ENCODE data around the gene RIOK2.

The RIOK2 gene

DNA sequence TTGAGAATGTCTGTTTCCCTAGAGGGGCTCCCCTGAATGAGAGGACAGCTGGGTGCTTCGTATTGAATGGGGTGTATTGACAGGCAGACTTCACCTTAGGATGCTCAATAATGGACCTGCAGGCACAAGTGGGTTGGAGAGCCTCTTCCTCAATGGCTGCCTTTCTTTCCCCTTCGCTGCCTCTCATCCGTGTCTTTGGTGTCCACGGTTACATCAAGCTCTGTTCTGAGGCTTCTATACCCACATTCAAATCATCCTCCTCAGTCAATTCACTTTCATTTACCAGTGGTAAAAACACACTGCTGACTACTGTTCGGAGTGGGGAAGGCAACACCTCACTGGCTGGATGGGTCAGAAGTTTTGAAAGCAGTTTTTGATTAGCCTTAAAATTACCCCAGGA lies 61.2 kb downstream of the RIOK2 start:
- DNase-seq: no peak

DNA sequence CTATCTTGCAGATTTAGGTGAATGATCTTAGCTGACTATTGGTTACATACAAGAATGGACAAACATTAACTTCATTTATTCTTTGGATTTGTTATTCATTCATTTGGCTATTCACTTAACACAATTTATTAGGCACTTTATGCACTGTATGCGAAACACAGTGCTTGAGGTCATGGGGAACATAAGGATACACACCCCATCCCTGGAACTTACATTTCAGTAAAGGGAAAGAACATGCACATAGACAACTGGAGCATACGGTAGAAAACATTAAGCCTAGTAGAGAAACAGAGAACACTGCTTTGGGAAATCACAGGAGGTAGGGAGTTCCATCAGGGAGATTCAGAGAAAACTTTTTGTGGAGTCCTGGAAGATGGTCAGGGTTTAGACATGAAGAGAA lies 62.9 kb downstream of the RIOK2 start:
- no peak for DNase-seq

DNA sequence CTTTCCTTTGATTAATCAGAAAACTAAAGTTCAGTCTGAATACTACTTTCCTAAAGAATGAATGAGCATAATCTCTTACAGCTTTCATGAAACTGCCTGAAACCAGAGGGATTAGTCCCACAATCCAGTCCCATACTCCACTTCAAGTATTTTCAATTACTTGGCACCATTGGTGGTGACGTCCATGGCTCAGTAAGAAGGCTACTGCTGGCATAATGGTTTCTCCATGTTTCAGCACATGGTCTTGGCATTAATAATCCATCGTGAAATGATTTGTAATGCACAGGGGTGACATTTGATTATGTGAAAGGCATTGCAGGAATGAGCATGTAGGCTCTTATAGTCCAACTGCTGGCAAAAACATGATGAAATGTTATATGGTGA lies 64.0 kb downstream of the RIOK2 start:
- no peak for DNase-seq

GRCh38 chr5:97118261-97119006 lies 64.6 kb downstream of the RIOK2 start:
- no peak for DNase-seq

DNA sequence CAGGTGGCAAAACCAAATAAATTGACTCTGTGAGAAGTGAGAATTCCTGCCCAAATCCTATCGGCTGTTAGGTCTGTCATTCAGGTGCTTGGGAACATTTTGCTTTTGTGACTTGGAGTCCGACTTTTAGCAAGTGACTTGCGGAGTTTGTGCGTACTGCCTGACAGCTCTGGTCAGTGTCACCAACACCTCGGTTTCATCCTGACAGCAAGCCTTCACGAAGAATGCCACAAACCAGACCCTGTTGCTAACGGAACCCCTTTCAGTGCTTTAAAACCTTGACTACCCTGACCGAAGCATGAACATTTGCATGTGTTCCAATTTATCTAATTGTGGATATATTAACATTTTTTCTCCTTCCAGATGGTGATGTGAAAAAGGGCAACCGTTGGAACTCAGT lies 67.1 kb downstream of the RIOK2 start:
- DNase-seq: no peak

DNA sequence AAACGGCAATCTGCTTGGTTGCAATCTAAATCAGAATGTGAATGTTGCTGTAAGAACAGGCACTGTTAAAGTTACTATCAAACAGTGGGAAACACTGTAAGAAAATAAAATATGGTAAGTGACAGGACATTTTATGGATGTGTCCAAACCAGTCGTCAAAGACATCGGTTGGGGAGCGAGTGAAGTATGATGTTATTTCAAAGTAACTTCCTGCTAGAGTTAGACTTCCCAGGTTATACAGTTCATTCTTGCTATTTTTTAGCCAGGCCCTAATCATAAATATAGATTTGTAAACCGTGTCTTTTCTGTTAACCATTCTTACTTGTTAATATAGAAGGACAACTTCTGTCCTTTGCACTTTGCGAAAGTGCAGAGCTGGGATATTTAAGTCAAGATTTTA lies 70.8 kb downstream of the RIOK2 start:
- DNase-seq: no peak

DNA sequence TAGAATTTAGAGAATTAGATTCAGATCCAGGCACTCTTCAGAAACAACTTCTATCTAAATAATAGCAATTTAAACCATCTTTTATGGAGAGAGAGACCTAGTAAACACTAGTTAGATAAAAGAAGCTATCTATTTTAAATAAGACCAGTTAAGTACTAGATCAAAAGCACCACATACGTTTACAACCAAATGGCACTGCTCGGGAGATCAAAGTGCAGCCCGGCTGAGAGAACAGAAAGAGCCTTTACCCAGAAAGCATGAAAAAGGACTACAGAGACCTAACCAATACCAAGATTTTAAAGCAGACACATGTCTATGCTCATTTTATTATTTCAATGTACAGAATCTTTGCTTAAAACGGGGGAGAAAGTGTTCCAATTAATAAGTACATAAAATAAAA lies 71.4 kb downstream of the RIOK2 start:
- no peak for DNase-seq

DNA sequence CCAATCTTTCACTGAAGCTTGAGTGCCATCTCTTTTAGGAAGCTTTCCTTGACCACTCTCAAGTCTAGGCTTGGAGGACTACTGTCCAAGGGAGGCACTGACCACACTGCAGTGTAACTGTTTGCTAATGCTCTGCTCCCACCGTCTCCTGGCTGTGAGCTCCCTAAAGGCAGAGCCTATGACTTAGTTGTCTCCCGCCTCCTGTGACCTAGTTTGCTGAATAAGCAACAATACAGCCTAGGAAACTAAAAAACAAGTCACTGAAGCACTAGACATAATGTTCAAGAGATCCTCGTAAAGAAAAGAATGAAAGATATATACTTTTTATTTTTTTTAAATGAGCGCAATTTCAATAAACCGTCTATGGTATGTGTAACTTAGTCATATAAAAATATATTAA lies 72.0 kb downstream of the RIOK2 start:
- DNase-seq: no peak
